Measurements from ENCODE around the gene ARHGAP21. TPM values are rescaled to one million over a fixed set of nuclear protein-coding genes. Genes with fewer than 3 reads are reported as not detected.

Gene ARHGAP21
- polyA plus RNA-seq, 1 donor from 2014 or later = 138 TPM

- H2AFZ ChIP-seq (ENCODE audit: low read depth, low read length) = no peak overlapping the region
- no peak overlapping the region for H3K4me2 ChIP-seq (ENCODE audit: low read length)
- H3K27ac ChIP-seq (ENCODE audit: low read length) = no peak overlapping the region
- H3K27me3 ChIP-seq (ENCODE audit: insufficient read depth, low read depth, low read length) = no peaks in the 10 kb centered on the region
- no peaks in the 10 kb centered on the region for H3K36me3 ChIP-seq (ENCODE audit: insufficient read depth, low read length)
- TF ChIP-seq RAD21 (conservative IDR thresholded peaks at IDR 0.05) (no peak), EP300 (conservative IDR thresholded peaks at IDR 0.05; ENCODE audit: poor library complexity, severe bottlenecking) (no peak), POLR2AphosphoS5 (IDR thresholded peaks at IDR 0.05) (no peak), EZH2 (IDR thresholded peaks at IDR 0.05; ENCODE audit: borderline replicate concordance, insufficient read depth, low read length, poor library complexity, severe bottlenecking) (no peak)
- TF ChIP-seq, protein P1, sequence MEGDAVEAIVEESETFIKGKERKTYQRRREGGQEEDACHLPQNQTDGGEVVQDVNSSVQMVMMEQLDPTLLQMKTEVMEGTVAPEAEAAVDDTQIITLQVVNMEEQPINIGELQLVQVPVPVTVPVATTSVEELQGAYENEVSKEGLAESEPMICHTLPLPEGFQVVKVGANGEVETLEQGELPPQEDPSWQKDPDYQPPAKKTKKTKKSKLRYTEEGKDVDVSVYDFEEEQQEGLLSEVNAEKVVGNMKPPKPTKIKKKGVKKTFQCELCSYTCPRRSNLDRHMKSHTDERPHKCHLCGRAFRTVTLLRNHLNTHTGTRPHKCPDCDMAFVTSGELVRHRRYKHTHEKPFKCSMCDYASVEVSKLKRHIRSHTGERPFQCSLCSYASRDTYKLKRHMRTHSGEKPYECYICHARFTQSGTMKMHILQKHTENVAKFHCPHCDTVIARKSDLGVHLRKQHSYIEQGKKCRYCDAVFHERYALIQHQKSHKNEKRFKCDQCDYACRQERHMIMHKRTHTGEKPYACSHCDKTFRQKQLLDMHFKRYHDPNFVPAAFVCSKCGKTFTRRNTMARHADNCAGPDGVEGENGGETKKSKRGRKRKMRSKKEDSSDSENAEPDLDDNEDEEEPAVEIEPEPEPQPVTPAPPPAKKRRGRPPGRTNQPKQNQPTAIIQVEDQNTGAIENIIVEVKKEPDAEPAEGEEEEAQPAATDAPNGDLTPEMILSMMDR (IDR thresholded peaks at IDR 0.05; ENCODE audit: poor library complexity, severe bottlenecking) = no peak
- no peaks in the 10 kb centered on the region for H3K79me2 ChIP-seq (replicated peaks; ENCODE audit: insufficient read depth, low read length)
- no peak overlapping the region for H3K4me3 ChIP-seq (ENCODE audit: low read length)
- H3K9me2 ChIP-seq (ENCODE audit: insufficient read depth, low read length) = no peaks in the 10 kb centered on the region
- no peak overlapping the region for H3K9ac ChIP-seq (ENCODE audit: low read length)
- no peaks in the 10 kb centered on the region for H4K20me1 ChIP-seq (ENCODE audit: insufficient read depth)
- no peaks in the 10 kb centered on the region for H3F3A ChIP-seq (ENCODE audit: insufficient read depth, low read length, poor library complexity, severe bottlenecking)
- no peaks in the 10 kb centered on the region for H3K9me3 ChIP-seq (ENCODE audit: low read length)
Observed at GRCh38 chr10:24571870-24572450, 151.7 kb downstream of the ARHGAP21 start.

DNA sequence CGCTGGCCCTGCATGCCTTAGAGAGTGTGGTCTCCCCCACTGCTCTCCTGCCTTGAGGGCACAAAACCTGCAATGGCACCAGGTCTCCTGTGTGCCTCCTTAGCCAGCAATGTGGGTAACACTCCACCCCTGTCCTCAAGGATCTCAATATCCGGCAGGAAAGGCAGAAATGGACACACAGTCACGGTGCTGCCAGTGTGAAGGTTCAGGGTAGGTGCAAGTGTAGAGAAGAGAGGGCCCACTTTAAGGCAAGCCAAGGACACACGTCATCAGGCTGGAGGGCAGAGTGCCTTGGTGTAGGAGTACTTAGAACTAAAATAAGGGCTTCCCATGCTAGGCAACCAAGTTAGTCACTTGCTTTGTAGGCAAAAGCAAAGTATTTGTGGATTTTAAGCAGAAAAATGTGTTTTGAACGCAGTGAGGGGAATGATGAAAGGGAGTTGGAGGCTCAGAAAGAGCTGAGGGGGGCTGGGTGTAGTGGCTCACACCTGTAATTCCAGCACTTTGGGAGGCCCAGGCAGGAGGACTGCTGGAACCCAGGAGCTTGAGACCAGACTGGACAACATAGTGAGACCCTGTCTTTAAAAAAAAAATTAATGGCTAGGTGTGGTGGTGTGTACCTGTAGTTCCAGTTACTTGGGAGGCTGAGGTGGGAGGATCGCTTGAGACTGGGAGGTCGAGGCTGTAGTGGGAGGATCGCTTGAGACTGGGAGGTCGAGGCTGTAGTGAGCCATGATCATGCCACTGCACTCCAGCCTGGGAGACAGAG is 152.8 kb downstream of the ARHGAP21 start:
- Histone ChIP-seq H3K27ac (ENCODE audit: low read length) (no peak overlapping the region), H3K9me3 (ENCODE audit: low read length) (no peaks in the 10 kb centered on the region), H3K27me3 (ENCODE audit: insufficient read depth, low read depth, low read length) (no peaks in the 10 kb centered on the region), H3K4me3 (ENCODE audit: low read length) (no peak overlapping the region), H3F3A (ENCODE audit: insufficient read depth, low read length, poor library complexity, severe bottlenecking) (no peaks in the 10 kb centered on the region), H3K79me2 (replicated peaks; ENCODE audit: insufficient read depth, low read length) (no peaks in the 10 kb centered on the region), H4K20me1 (ENCODE audit: insufficient read depth) (no peaks in the 10 kb centered on the region), H3K9ac (ENCODE audit: low read length) (no peak overlapping the region), H2AFZ (ENCODE audit: low read depth, low read length) (no peak overlapping the region), H3K36me3 (ENCODE audit: insufficient read depth, low read length) (no peaks in the 10 kb centered on the region), H3K9me2 (ENCODE audit: insufficient read depth, low read length) (no peaks in the 10 kb centered on the region), H3K4me2 (ENCODE audit: low read length) (no peak overlapping the region)
- no peak for TF ChIP-seq RAD21 (conservative IDR thresholded peaks at IDR 0.05)

GRCh38 chr10:24569828-24570657 is 153.6 kb downstream of the ARHGAP21 start:
- no peaks in the 10 kb centered on the region for H3K9me3 ChIP-seq (ENCODE audit: low read length)
- H3K27ac ChIP-seq (ENCODE audit: low read length) = no peak overlapping the region
- H3K79me2 ChIP-seq (replicated peaks; ENCODE audit: insufficient read depth, low read length) = no peaks in the 10 kb centered on the region
- no peak overlapping the region for H3K4me3 ChIP-seq (ENCODE audit: low read length)
- H2AFZ ChIP-seq (ENCODE audit: low read depth, low read length) = no peak overlapping the region
- no peaks in the 10 kb centered on the region for H3F3A ChIP-seq (ENCODE audit: insufficient read depth, low read length, poor library complexity, severe bottlenecking)
- H3K9ac ChIP-seq (ENCODE audit: low read length) = no peak overlapping the region
- H3K4me2 ChIP-seq (ENCODE audit: low read length) = no peak overlapping the region
- H4K20me1 ChIP-seq (ENCODE audit: insufficient read depth) = no peaks in the 10 kb centered on the region
- H3K27me3 ChIP-seq (ENCODE audit: insufficient read depth, low read depth, low read length) = no peaks in the 10 kb centered on the region
- no peaks in the 10 kb centered on the region for H3K9me2 ChIP-seq (ENCODE audit: insufficient read depth, low read length)
- H3K36me3 ChIP-seq (ENCODE audit: insufficient read depth, low read length) = no peaks in the 10 kb centered on the region
- TF ChIP-seq EP300 (conservative IDR thresholded peaks at IDR 0.05; ENCODE audit: poor library complexity, severe bottlenecking) = no peak
- no peak for TF ChIP-seq MXI1 (conservative IDR thresholded peaks at IDR 0.05; ENCODE audit: poor library complexity, severe bottlenecking)
- TF ChIP-seq POLR2AphosphoS5 (IDR thresholded peaks at IDR 0.05) = no peak
- no peak for TF ChIP-seq SMC3 (conservative IDR thresholded peaks at IDR 0.05; ENCODE audit: poor library complexity)
- no peak for TF ChIP-seq EZH2 (IDR thresholded peaks at IDR 0.05; ENCODE audit: borderline replicate concordance, insufficient read depth, low read length, poor library complexity, severe bottlenecking)
- TF ChIP-seq TAF1 (IDR thresholded peaks at IDR 0.05; ENCODE audit: low read depth) = no peak
- TF ChIP-seq, protein P1 (IDR thresholded peaks at IDR 0.05; ENCODE audit: poor library complexity, severe bottlenecking) = no peak
- TF ChIP-seq, protein P2, sequence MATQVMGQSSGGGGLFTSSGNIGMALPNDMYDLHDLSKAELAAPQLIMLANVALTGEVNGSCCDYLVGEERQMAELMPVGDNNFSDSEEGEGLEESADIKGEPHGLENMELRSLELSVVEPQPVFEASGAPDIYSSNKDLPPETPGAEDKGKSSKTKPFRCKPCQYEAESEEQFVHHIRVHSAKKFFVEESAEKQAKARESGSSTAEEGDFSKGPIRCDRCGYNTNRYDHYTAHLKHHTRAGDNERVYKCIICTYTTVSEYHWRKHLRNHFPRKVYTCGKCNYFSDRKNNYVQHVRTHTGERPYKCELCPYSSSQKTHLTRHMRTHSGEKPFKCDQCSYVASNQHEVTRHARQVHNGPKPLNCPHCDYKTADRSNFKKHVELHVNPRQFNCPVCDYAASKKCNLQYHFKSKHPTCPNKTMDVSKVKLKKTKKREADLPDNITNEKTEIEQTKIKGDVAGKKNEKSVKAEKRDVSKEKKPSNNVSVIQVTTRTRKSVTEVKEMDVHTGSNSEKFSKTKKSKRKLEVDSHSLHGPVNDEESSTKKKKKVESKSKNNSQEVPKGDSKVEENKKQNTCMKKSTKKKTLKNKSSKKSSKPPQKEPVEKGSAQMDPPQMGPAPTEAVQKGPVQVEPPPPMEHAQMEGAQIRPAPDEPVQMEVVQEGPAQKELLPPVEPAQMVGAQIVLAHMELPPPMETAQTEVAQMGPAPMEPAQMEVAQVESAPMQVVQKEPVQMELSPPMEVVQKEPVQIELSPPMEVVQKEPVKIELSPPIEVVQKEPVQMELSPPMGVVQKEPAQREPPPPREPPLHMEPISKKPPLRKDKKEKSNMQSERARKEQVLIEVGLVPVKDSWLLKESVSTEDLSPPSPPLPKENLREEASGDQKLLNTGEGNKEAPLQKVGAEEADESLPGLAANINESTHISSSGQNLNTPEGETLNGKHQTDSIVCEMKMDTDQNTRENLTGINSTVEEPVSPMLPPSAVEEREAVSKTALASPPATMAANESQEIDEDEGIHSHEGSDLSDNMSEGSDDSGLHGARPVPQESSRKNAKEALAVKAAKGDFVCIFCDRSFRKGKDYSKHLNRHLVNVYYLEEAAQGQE (IDR thresholded peaks at IDR 0.05; ENCODE audit: borderline replicate concordance) = no peak
- no peak for TF ChIP-seq RAD21 (conservative IDR thresholded peaks at IDR 0.05)

Data from neural cell (in vitro differentiated cells).